ENCODE data around the gene ANKRD44. TPM values are rescaled to one million over a fixed set of nuclear protein-coding genes. Genes with fewer than 3 reads are reported as not detected.
"Not testable (repeated sequence)": the region's sequence is repeated elsewhere in the genome, so short reads cannot be mapped to it uniquely, and the experiment has no call there.

Gene ANKRD44
- total RNA-seq, 4 donors from 2014 or later, result 11.0 to 25.8 (median 23.9) TPM

GRCh38 chr2:197345846-197346370 lies 35.3 kb upstream of the ANKRD44 start:
- Histone ChIP-seq H3K9me3 (no peaks in the 10 kb centered on the region), H3K27me3 (no peaks in the 10 kb centered on the region), H3K27ac (no peak overlapping the region), H3K4me3 (replicated peaks in 1 of 3) (no peak overlapping the region), H3K36me3 (no peaks in the 10 kb centered on the region), H3K4me1 (no peaks in the 10 kb centered on the region)
- TF ChIP-seq POLR2A (IDR thresholded peaks at IDR 0.05) (no peak), CTCF (IDR thresholded peaks at IDR 0.05) (no peak)
- intact Hi-C loops (cut with DNase I), result no loop called here
- DNase-seq, result no peak
- WGBS, 2 donors, result 92 to 93% methylated on average over 5 of the region's 5 CpGs

GRCh38 chr2:197343968-197344367 lies 33.4 kb upstream of the ANKRD44 start:
- WGBS, 2 donors, result 84 to 94% methylated on average over 2 to 5 of the region's 5 CpGs
- H3K4me1 ChIP-seq; H3K27me3 ChIP-seq; H3K9me3 ChIP-seq; H3K27ac ChIP-seq; H3K36me3 ChIP-seq; DNase-seq; H3K4me3 ChIP-seq (replicated peaks in 1 of 3); intact Hi-C loops (cut with DNase I): not testable (repeated sequence)

GRCh38 chr2:197340591-197340990 lies 30.0 kb upstream of the ANKRD44 start:
- no peaks in the 10 kb centered on the region for H3K9me3 ChIP-seq
- H3K4me1 ChIP-seq, result no peaks in the 10 kb centered on the region
- TF ChIP-seq POLR2A (IDR thresholded peaks at IDR 0.05) (no peak), CTCF (IDR thresholded peaks at IDR 0.05) (no peak)
- H3K36me3 ChIP-seq, result no peaks in the 10 kb centered on the region
- WGBS, 2 donors, result 94% methylated on average over 5 of the region's 5 CpGs
- no peaks in the 10 kb centered on the region for H3K27me3 ChIP-seq
- no peak for DNase-seq
- no peak overlapping the region for H3K4me3 ChIP-seq (replicated peaks in 1 of 3)
- intact Hi-C loops (cut with DNase I), result no loop called here
- no peak overlapping the region for H3K27ac ChIP-seq

- H3K36me3 ChIP-seq, result no peaks in the 10 kb centered on the region
- no peak overlapping the region for H3K27ac ChIP-seq
- no peaks in the 10 kb centered on the region for H3K9me3 ChIP-seq
- no peak for TF ChIP-seq CTCF (IDR thresholded peaks at IDR 0.05)
- TF ChIP-seq POLR2A (IDR thresholded peaks at IDR 0.05), result no peak
- no peaks in the 10 kb centered on the region for H3K27me3 ChIP-seq
- DNase-seq, result no peak
- 76 to 77% methylated on average over 7 of the region's 7 CpGs for WGBS, 2 donors
- H3K4me3 ChIP-seq (replicated peaks in 1 of 3), result no peak overlapping the region
- intact Hi-C loops (cut with DNase I), result no loop called here
- no peaks in the 10 kb centered on the region for H3K4me1 ChIP-seq
These were observed 29.1 kb upstream of the ANKRD44 start for GRCh38 chr2:197339496-197340220.

GRCh38 chr2:197339016-197339415 lies 28.4 kb upstream of the ANKRD44 start:
- no peak for DNase-seq

More at GRCh38 chr2:197339016-197339415, 28.4 kb upstream of the ANKRD44 start:
- 70 to 77% methylated on average over 8 of the region's 8 CpGs for WGBS, 2 donors
- Histone ChIP-seq H3K27me3 (no peaks in the 10 kb centered on the region), H3K4me3 (replicated peaks in 1 of 3) (no peak overlapping the region), H3K9me3 (no peaks in the 10 kb centered on the region), H3K4me1 (no peaks in the 10 kb centered on the region), H3K36me3 (no peaks in the 10 kb centered on the region), H3K27ac (no peak overlapping the region)
- intact Hi-C loops (cut with DNase I), result no loop called here
- TF ChIP-seq CTCF (IDR thresholded peaks at IDR 0.05) (no peak), POLR2A (IDR thresholded peaks at IDR 0.05) (no peak)
